ENCODE measurements around the gene TECPR1. TPM values are rescaled to one million over a fixed set of nuclear protein-coding genes. Genes with fewer than 3 reads are reported as not detected.

TECPR1 gene
- total RNA-seq, 1 experiment from 2014 or later = 13.9 TPM

DNA sequence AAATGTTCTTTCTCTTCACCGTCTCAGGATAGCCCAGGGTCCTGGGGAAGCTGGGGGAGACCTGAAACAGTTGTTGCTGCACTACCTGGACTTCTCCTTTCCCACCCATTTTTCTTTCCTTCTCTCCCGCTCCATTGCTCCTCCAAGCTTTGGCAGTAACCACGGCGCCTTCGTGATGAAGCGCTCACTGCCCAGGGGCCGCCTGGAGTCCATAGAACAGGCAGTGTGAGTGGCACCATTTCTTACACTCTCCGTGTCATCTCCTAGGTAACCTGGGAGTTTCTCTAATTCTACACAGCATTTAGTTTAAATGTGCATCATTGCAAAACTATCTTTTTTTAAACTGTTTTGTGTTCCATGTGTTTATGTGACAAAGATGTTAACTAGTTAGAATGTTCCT lies 81.1 kb downstream of the TECPR1 start:
- Histone ChIP-seq H2BK20ac (ENCODE audit: low read depth, low read length, poor library complexity, severe bottlenecking) (no peak overlapping the region), H4K8ac (replicated peaks; ENCODE audit: insufficient read length, low read depth, low read length) (no peak overlapping the region), H3K4me1 (ENCODE audit: insufficient read depth, low read length) (no peaks in the 10 kb centered on the region), H2AK5ac (ENCODE audit: insufficient read length, low read length) (no peak overlapping the region), H3K9me3 (ENCODE audit: control insufficient read depth, low read depth, low read length) (no peaks in the 10 kb centered on the region), H3K79me1 (ENCODE audit: insufficient read depth, low read depth, low read length, poor library complexity, severe bottlenecking) (no peaks in the 10 kb centered on the region), H2BK120ac (ENCODE audit: low read depth, low read length, poor library complexity, severe bottlenecking) (no peak overlapping the region), H3K4me2 (ENCODE audit: insufficient read depth, insufficient read length, low read length) (no peak overlapping the region), H2AFZ (ENCODE audit: low read length) (no peak overlapping the region), H3K27me3 (ENCODE audit: insufficient read depth, low read length) (no peaks in the 10 kb centered on the region), H3K23me2 (ENCODE audit: insufficient read length, low read depth, low read length, poor library complexity, severe bottlenecking) (no peaks in the 10 kb centered on the region), H3K14ac (ENCODE audit: insufficient read depth, low read length) (no peak overlapping the region), H4K5ac (ENCODE audit: insufficient read length, low read depth, low read length) (no peak overlapping the region), H3K4ac (ENCODE audit: low read depth, low read length) (no peak overlapping the region), H3T11ph (ENCODE audit: low read length) (no peak overlapping the region), H3K23ac (ENCODE audit: insufficient read length, low read depth, low read length) (no peak overlapping the region), H2BK5ac (ENCODE audit: insufficient read length, low read length) (no peak overlapping the region), H3K27ac (ENCODE audit: insufficient read length, low read depth, low read length) (no peak overlapping the region), H3K18ac (ENCODE audit: insufficient read length, low read depth, low read length) (no peak overlapping the region), H3K9ac (ENCODE audit: extremely low read depth, insufficient read length, low read length) (no peak overlapping the region), H2BK12ac (ENCODE audit: insufficient read length, low read depth, low read length) (no peak overlapping the region), H3K56ac (ENCODE audit: insufficient read length, low read depth, low read length) (no peak overlapping the region), H3K79me2 (ENCODE audit: insufficient read depth, low read length) (no peaks in the 10 kb centered on the region), H4K20me1 (ENCODE audit: control insufficient read depth, insufficient read depth, insufficient read length) (no peaks in the 10 kb centered on the region), H4K91ac (ENCODE audit: insufficient read length, low read depth, low read length) (no peak overlapping the region), H2BK15ac (ENCODE audit: low read depth, low read length) (no peak overlapping the region)
- Mint-ChIP-seq H3K4me3 (no peak overlapping the region), H3K27me3 (ENCODE audit: low read depth) (no peaks in the 10 kb centered on the region), H3K9me3 (no peaks in the 10 kb centered on the region), H3K27ac (peak overlapping the region in 2 of 3 experiments; percentile 7 to 38; a peak in 3 of 7 replicates), H3K36me3 (ENCODE audit: insufficient read depth in 1 of 3, low read depth in 3 of 3) (peaks cover 10 to 21% (median 13%) of the 10 kb centered on the region in 3 experiments; a peak in 6 of 7 replicates), H3K4me1 (peaks cover 14 to 19% of the 10 kb centered on the region in 2 experiments)
- TF ChIP-seq, protein P1, sequence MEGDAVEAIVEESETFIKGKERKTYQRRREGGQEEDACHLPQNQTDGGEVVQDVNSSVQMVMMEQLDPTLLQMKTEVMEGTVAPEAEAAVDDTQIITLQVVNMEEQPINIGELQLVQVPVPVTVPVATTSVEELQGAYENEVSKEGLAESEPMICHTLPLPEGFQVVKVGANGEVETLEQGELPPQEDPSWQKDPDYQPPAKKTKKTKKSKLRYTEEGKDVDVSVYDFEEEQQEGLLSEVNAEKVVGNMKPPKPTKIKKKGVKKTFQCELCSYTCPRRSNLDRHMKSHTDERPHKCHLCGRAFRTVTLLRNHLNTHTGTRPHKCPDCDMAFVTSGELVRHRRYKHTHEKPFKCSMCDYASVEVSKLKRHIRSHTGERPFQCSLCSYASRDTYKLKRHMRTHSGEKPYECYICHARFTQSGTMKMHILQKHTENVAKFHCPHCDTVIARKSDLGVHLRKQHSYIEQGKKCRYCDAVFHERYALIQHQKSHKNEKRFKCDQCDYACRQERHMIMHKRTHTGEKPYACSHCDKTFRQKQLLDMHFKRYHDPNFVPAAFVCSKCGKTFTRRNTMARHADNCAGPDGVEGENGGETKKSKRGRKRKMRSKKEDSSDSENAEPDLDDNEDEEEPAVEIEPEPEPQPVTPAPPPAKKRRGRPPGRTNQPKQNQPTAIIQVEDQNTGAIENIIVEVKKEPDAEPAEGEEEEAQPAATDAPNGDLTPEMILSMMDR (conservative IDR thresholded peaks at IDR 0.05) = no peak
- WGBS (ENCODE audit: extremely low coverage, insufficient read length, low lambda C conversion rate) = no CpG with 5 or more reads among the region's 8 CpGs
- DNase-seq = no peak
